Measurements from ENCODE around the gene B3GALT2. TPM values are rescaled to one million over a fixed set of nuclear protein-coding genes. Genes with fewer than 3 reads are reported as not detected.

B3GALT2 gene
- total RNA-seq, 4 donors from 2014 or later, result 0.17 to 0.65 (median 0.22) TPM; not detected in 1

- TF ChIP-seq CTCF (IDR thresholded peaks at IDR 0.05; ENCODE audit: low read depth), result no peak
These were observed 3.8 kb upstream of the B3GALT2 start for GRCh38 chr1:193190096-193190744.

GRCh38 chr1:193189442-193190095, 3.2 kb upstream of the B3GALT2 start:
- TF ChIP-seq CTCF (IDR thresholded peaks at IDR 0.05; ENCODE audit: low read depth), result no peak

- no peak for TF ChIP-seq CTCF (IDR thresholded peaks at IDR 0.05; ENCODE audit: low read depth)
These were observed 701 bp upstream of the B3GALT2 start for GRCh38 chr1:193187114-193187513.

- TF ChIP-seq CTCF (IDR thresholded peaks at IDR 0.05; ENCODE audit: low read depth), result no peak
These were observed 1.2 kb downstream of the B3GALT2 start for GRCh38 chr1:193185211-193185610.

- TF ChIP-seq CTCF (IDR thresholded peaks at IDR 0.05; ENCODE audit: low read depth), result no peak
These were observed 1.6 kb downstream of the B3GALT2 start for GRCh38 chr1:193184776-193185175.

- TF ChIP-seq CTCF (IDR thresholded peaks at IDR 0.05; ENCODE audit: low read depth), result no peak
These were observed 3.3 kb downstream of the B3GALT2 start for GRCh38 chr1:193183019-193183627.

GRCh38 chr1:193181985-193182384, 4.4 kb downstream of the B3GALT2 start:
- TF ChIP-seq CTCF (IDR thresholded peaks at IDR 0.05; ENCODE audit: low read depth), result no peak
